PC-9 (cell line): Measurements from ENCODE around the gene NAV3. TPM values are rescaled to one million over a fixed set of nuclear protein-coding genes. Genes with fewer than 3 reads are reported as not detected.

Experiments
- BruUV-seq: library from RNA; stranded (reverse); fragments of 400-500 nt; replicated peaks from 2 replicates; lab custom pipeline; 2021; lab: Mats Ljungman, UMichigan
- CTCF ChIA-PET: fragments of 300-600 bp; sonication (Branson Sonifier 250); formaldehyde crosslinking; loops from one replicate; lab custom pipeline; 2022; ENCODE audit warnings: antibody characterized with exemption; lab: Charles Lee
- POLR2A ChIA-PET: fragments of 300-600 bp; sonication (Branson Sonifier 250); formaldehyde crosslinking; loops from one replicate; lab custom pipeline; 2022; ENCODE audit warnings: antibody characterized with exemption; ENCODE audit not compliant: unreplicated experiment; lab: Charles Lee
- DNase-seq, 2 experiments: peaks; one replicate each; pipeline versions ENCODE4 v3.0.0 to v3.0.0-alpha.2; 2015 to 2022; ENCODE audit warnings: mixed read lengths in 1 of 2
- H2AFZ ChIP-seq: fragments of 200-600 bp; sonication (generic); 2 replicates; pipeline ENCODE4 v1.8.1; 2017; ENCODE audit warnings: antibody characterized with exemption
- H3F3A ChIP-seq: fragments of 200-600 bp; sonication (generic); 2 replicates; pipeline ENCODE4 v1.8.1; 2017; ENCODE audit warnings: antibody characterized with exemption, mild to moderate bottlenecking, low read depth; ENCODE audit not compliant: insufficient read depth
- H3K27ac ChIP-seq: fragments of 200-600 bp; sonication (generic); 2 replicates; pipeline ENCODE4 v1.6.1; 2016; ENCODE audit warnings: mixed run types
- H3K27me3 ChIP-seq: fragments of 200-600 bp; sonication (generic); 2 replicates; pipeline ENCODE4 v1.6.1; 2016; ENCODE audit warnings: low read depth, mixed run types; ENCODE audit not compliant: insufficient read depth
- H3K36me3 ChIP-seq: fragments of 200-600 bp; sonication (generic); 2 replicates; pipeline ENCODE4 v1.6.1; 2016; ENCODE audit warnings: low read depth, mixed run types
- H3K4me1 ChIP-seq: fragments of 200-600 bp; sonication (generic); replicated peaks from 2 replicates; pipeline ENCODE4 v1.6.1; 2016; ENCODE audit warnings: mixed run types; ENCODE audit not compliant: insufficient read depth
- H3K4me2 ChIP-seq: fragments of 200-600 bp; sonication (generic); 2 replicates; pipeline ENCODE4 v1.6.1; 2017; ENCODE audit warnings: mixed run types
- H3K4me3 ChIP-seq: fragments of 200-600 bp; sonication (generic); 2 replicates; pipeline ENCODE4 v1.6.1; 2016; ENCODE audit warnings: mixed run types
- H3K79me2 ChIP-seq: fragments of 200-600 bp; sonication (generic); 2 replicates; pipeline ENCODE4 v1.6.1; 2017; ENCODE audit warnings: low read depth, mixed run types
- H3K9me2 ChIP-seq: fragments of 200-600 bp; sonication (generic); 2 replicates; pipeline ENCODE4 v1.8.1; 2017; ENCODE audit warnings: mild to moderate bottlenecking; ENCODE audit not compliant: insufficient read depth
- H3K9me3 ChIP-seq: fragments of 200-600 bp; sonication (generic); 2 replicates; pipeline ENCODE4 v1.8.1; 2016; ENCODE audit warnings: low read depth; ENCODE audit not compliant: insufficient read depth
- H4K20me1 ChIP-seq: fragments of 200-600 bp; sonication (generic); 2 replicates; pipeline ENCODE4 v1.8.1; 2017; ENCODE audit not compliant: insufficient read depth
- CTCF ChIP-seq: fragments of 200-600 bp; sonication (generic); conservative IDR thresholded peaks from 2 replicates; pipeline ENCODE4 v1.6.1; 2017; ENCODE audit warnings: mixed run types, antibody characterized with exemption, mild to moderate bottlenecking, moderate library complexity
- EZH2 ChIP-seq: fragments of 200-600 bp; sonication (generic); IDR thresholded peaks from 2 replicates; pipeline ENCODE4 v1.8.0; 2017; ENCODE audit warnings: antibody characterized with exemption, low read depth
- intact Hi-C: fragments of 100-400 bp; cut with micrococcal nuclease; formaldehyde crosslinking; loops from one replicate; pipeline ENCODE4 v1.10.0; 2022; ENCODE audit not compliant: unreplicated experiment
- total RNA-seq: library from RNA; stranded (reverse); gene quantifications from 2 replicates; pipeline ENCODE4 v1.2.3, GENCODE V29; 2021

Gene NAV3
- total RNA-seq, 1 experiment from 2014 or later: 13.6 TPM

GRCh38 chr12:78035901-78036606, 205.4 kb downstream of the NAV3 start:
- no peaks in the 10 kb centered on the region for H3K36me3 ChIP-seq

GRCh38 chr12:78036874-78037273, 206.2 kb downstream of the NAV3 start:
- Histone ChIP-seq H3K9me2 (peaks cover 4% of the 10 kb centered on the region; the same call in 1 of the 2 replicates), H3K4me3 (no peak overlapping the region), H3K27ac (no peak overlapping the region), H4K20me1 (no peaks in the 10 kb centered on the region), H2AFZ (no peak overlapping the region), H3K79me2 (no peaks in the 10 kb centered on the region), H3K4me2 (no peak overlapping the region), H3K27me3 (no peaks in the 10 kb centered on the region), H3F3A (no peaks in the 10 kb centered on the region), H3K9me3 (no peaks in the 10 kb centered on the region), H3K36me3 (no peaks in the 10 kb centered on the region), H3K4me1 (no peaks in the 10 kb centered on the region)
- intact Hi-C loops: no loop called here
- no peak for DNase-seq
- no TSS peak for BruUV-seq
- ChIA-PET CTCF (interaction anchor here (0.6 kb wide), 1 partner anchor 85 kb away, joined by 3 read pairs; no protein-coding TSS in a partner anchor), POLR2A (no interaction called here)
- TF ChIP-seq EZH2: no peak
- TF ChIP-seq CTCF: no peak

More at GRCh38 chr12:78035901-78036606, 205.4 kb downstream of the NAV3 start:
- no peaks in the 10 kb centered on the region for H3K9me3 ChIP-seq
- H3K4me3 ChIP-seq: no peak overlapping the region
- no peak for DNase-seq
- intact Hi-C loops: no loop called here
- H3K9me2 ChIP-seq: peaks cover 4% of the 10 kb centered on the region; the same call in 1 of the 2 replicates
- TF ChIP-seq EZH2 (no peak), CTCF (no peak)
- H3F3A ChIP-seq: no peaks in the 10 kb centered on the region
- ChIA-PET CTCF (interaction anchor here (0.6 kb wide), 1 partner anchor 86 kb away, joined by 3 read pairs; no protein-coding TSS in a partner anchor), POLR2A (no interaction called here)
- no peaks in the 10 kb centered on the region for H4K20me1 ChIP-seq
- H3K27me3 ChIP-seq: no peaks in the 10 kb centered on the region
- no TSS peak for BruUV-seq
- H2AFZ ChIP-seq: peak overlapping the region; percentile 72
- no peaks in the 10 kb centered on the region for H3K4me1 ChIP-seq
- H3K27ac ChIP-seq: no peak overlapping the region
- no peaks in the 10 kb centered on the region for H3K79me2 ChIP-seq
- H3K4me2 ChIP-seq: no peak overlapping the region

DNA sequence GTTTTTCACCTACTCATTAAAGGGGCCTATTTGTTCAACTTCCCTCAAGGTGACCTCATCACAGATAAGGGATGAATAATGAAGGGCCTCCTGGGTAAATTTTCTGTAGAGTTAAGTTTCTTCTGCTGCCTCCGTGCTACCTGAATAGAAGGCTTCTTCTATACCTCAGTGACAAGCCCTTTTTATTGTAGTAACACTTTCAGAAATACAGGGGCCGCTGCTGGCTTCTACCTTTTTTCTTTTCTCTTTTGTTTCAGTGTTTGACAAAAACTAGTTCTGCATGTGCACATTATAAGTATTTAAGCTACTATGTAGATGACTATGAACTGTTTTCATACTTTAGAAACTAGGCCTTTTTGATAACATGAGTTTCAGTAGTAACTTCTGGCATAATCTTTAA, 207.0 kb downstream of the NAV3 start:
- TF ChIP-seq EZH2: no peak
- TF ChIP-seq CTCF: no peak
- no peaks in the 10 kb centered on the region for H3K36me3 ChIP-seq
- no peaks in the 10 kb centered on the region for H3K9me3 ChIP-seq
- no peaks in the 10 kb centered on the region for H3F3A ChIP-seq
- no peak overlapping the region for H3K4me3 ChIP-seq
- H3K27ac ChIP-seq: no peak overlapping the region
- no peaks in the 10 kb centered on the region for H3K79me2 ChIP-seq
- no peak overlapping the region for H3K4me2 ChIP-seq
- H3K4me1 ChIP-seq: no peaks in the 10 kb centered on the region
- DNase-seq: no peak
- POLR2A ChIA-PET: interaction anchor here (0.6 kb wide), 1 partner anchor 16 kb away, joined by 5 read pairs; no protein-coding TSS in a partner anchor
- CTCF ChIA-PET: no interaction called here
- BruUV-seq: no TSS peak
- H4K20me1 ChIP-seq: no peaks in the 10 kb centered on the region
- no peaks in the 10 kb centered on the region for H3K27me3 ChIP-seq
- peaks cover 4% of the 10 kb centered on the region; the same call in 1 of the 2 replicates for H3K9me2 ChIP-seq
- H2AFZ ChIP-seq: no peak overlapping the region
- intact Hi-C loops: no loop called here
